Measurements from ENCODE around the gene MCF2L2.

The MCF2L2 gene

GRCh38 chr3:183318877-183319276, 109.5 kb downstream of the MCF2L2 start:
- no peak for DNase-seq

GRCh38 chr3:183317886-183318865, 110.2 kb downstream of the MCF2L2 start:
- no peak for DNase-seq

GRCh38 chr3:183317271-183317670, 111.1 kb downstream of the MCF2L2 start:
- no peak for DNase-seq

- no peak for DNase-seq
Observed at GRCh38 chr3:183315739-183316138, 112.7 kb downstream of the MCF2L2 start.

GRCh38 chr3:183313764-183314163, 114.7 kb downstream of the MCF2L2 start:
- no peak for DNase-seq

- DNase-seq, result no peak
Observed at GRCh38 chr3:183313351-183313750, 115.1 kb downstream of the MCF2L2 start.

GRCh38 chr3:183312433-183312832, 116.0 kb downstream of the MCF2L2 start:
- no peak for DNase-seq

- no peak for DNase-seq
Observed at GRCh38 chr3:183310936-183311335, 117.5 kb downstream of the MCF2L2 start.

GRCh38 chr3:183309276-183309675, 119.1 kb downstream of the MCF2L2 start:
- DNase-seq, result no peak

GRCh38 chr3:183308751-183309150, 119.7 kb downstream of the MCF2L2 start:
- no peak for DNase-seq

GRCh38 chr3:183307749-183308148, 120.7 kb downstream of the MCF2L2 start:
- DNase-seq, result no peak

GRCh38 chr3:183306798-183307671, 121.4 kb downstream of the MCF2L2 start:
- DNase-seq, result no peak

- no peak for DNase-seq
Observed at GRCh38 chr3:183303690-183304089, 124.7 kb downstream of the MCF2L2 start.

- no peak for DNase-seq
Observed at GRCh38 chr3:183301937-183302580, 126.4 kb downstream of the MCF2L2 start.

- no peak for DNase-seq
Observed at GRCh38 chr3:183300996-183301562, 127.3 kb downstream of the MCF2L2 start.

- no peak for DNase-seq
Observed at GRCh38 chr3:183299976-183300375, 128.4 kb downstream of the MCF2L2 start.

- DNase-seq, result peak; percentile 55
Observed at GRCh38 chr3:183298701-183299153, 129.7 kb downstream of the MCF2L2 start.

- no peak for DNase-seq
Observed at GRCh38 chr3:183296944-183297343, 131.5 kb downstream of the MCF2L2 start.

- DNase-seq, result no peak
Observed at GRCh38 chr3:183295211-183295610, 133.2 kb downstream of the MCF2L2 start.

- no peak for DNase-seq
Observed at GRCh38 chr3:183293966-183294365, 134.5 kb downstream of the MCF2L2 start.

- DNase-seq, result no peak
Observed at GRCh38 chr3:183291497-183292031, 136.9 kb downstream of the MCF2L2 start.

- DNase-seq, result no peak
Observed at GRCh38 chr3:183290216-183290615, 138.2 kb downstream of the MCF2L2 start.

All from NCI-H2171 (cell line).